Subcutaneous adipose tissue (tissue), 4 donors: ENCODE data around the gene BAZ1A. TPM values are rescaled to one million over a fixed set of nuclear protein-coding genes. Genes with fewer than 3 reads are reported as not detected.

Experiments used
- CTCF ChIP-seq: fragments of 450-650 bp; IDR thresholded peaks from one replicate; pipeline ENCODE4 v1.5.1; 2016; ENCODE audit warnings: low read depth, mild to moderate bottlenecking, control low read depth, antibody characterized with exemption, moderate library complexity
- total RNA-seq, 4 donors: library from RNA; depleted of rRNA; stranded (reverse); fragments of >200 nt; gene quantifications; one replicate each; pipeline ENCODE4 v1.1.0, GENCODE V29; 2016

Gene BAZ1A
- total RNA-seq, 4 donors from 2014 or later, result 35.7 to 73.9 (median 36.5) TPM

GRCh38 chr14:34895277-34895676 lies 20.1 kb upstream of the BAZ1A start:
- no peak for TF ChIP-seq CTCF

- no peak for TF ChIP-seq CTCF
Measured at GRCh38 chr14:34890937-34891336, 15.8 kb upstream of the BAZ1A start.

GRCh38 chr14:34888186-34888585 lies 13.0 kb upstream of the BAZ1A start:
- no peak for TF ChIP-seq CTCF

GRCh38 chr14:34883954-34884353 lies 8.8 kb upstream of the BAZ1A start:
- no peak for TF ChIP-seq CTCF

GRCh38 chr14:34874386-34875030 lies 652 bp downstream of the BAZ1A start:
- no peak for TF ChIP-seq CTCF

GRCh38 chr14:34873589-34874385 lies 1.4 kb downstream of the BAZ1A start:
- TF ChIP-seq CTCF, result no peak

- no peak for TF ChIP-seq CTCF
Measured at GRCh38 chr14:34872822-34873588, 2.2 kb downstream of the BAZ1A start.
